Neural cell (in vitro differentiated cells): ENCODE data around the gene FAM20C. TPM values are rescaled to one million over a fixed set of nuclear protein-coding genes. Genes with fewer than 3 reads are reported as not detected.

ENCODE experiments used
- H2AFZ ChIP-seq: fragments of 200-600, 300-800 bp; sonication (generic), shearing (Covaris generic); 2 replicates; pipeline ENCODE4 v1.6.0; 2014; ENCODE audit warnings: low read depth, mild to moderate bottlenecking, antibody characterized with exemption, low read length, moderate library complexity
- H3F3A ChIP-seq: fragments of 200-600 bp; shearing (Covaris generic); 2 replicates; pipeline ENCODE4 v1.6.1; 2016; ENCODE audit warnings: mild to moderate bottlenecking, moderate library complexity, mixed read lengths, antibody characterized with exemption, low read length; ENCODE audit not compliant: insufficient read depth, poor library complexity, severe bottlenecking
- H3K27ac ChIP-seq: fragments of 200-600, 300-800 bp; sonication (generic), shearing (Covaris generic); 2 replicates; pipeline ENCODE4 v1.5.1; 2014; ENCODE audit warnings: mild to moderate bottlenecking, low read length, moderate library complexity
- H3K27me3 ChIP-seq: fragments of 300-800, 200-600 bp; sonication (generic), shearing (Covaris generic); 2 replicates; pipeline ENCODE4 v1.6.0; 2014; ENCODE audit warnings: mild to moderate bottlenecking, low read depth, low read length, moderate library complexity; ENCODE audit not compliant: insufficient read depth
- H3K36me3 ChIP-seq: fragments of 300-800, 200-600 bp; sonication (generic), shearing (Covaris generic); 2 replicates; pipeline ENCODE4 v1.5.1; 2014; ENCODE audit warnings: mild to moderate bottlenecking, antibody characterized with exemption, low read length, moderate library complexity; ENCODE audit not compliant: insufficient read depth
- H3K4me2 ChIP-seq: fragments of 300-800, 200-600 bp; sonication (generic), shearing (Covaris generic); 2 replicates; pipeline ENCODE4 v1.6.0; 2014; ENCODE audit warnings: mild to moderate bottlenecking, low read length
- H3K4me3 ChIP-seq: fragments of 300-800, 200-600 bp; sonication (generic), shearing (Covaris generic); 2 replicates; pipeline ENCODE4 v1.5.1; 2014; ENCODE audit warnings: mild to moderate bottlenecking, low read length, moderate library complexity
- H3K79me2 ChIP-seq: fragments of 200-600 bp; shearing (Covaris generic); replicated peaks from 2 replicates; pipeline ENCODE4 v1.6.0; 2014; ENCODE audit warnings: mild to moderate bottlenecking, low read length, moderate library complexity; ENCODE audit not compliant: insufficient read depth
- H3K9ac ChIP-seq: fragments of 300-800, 200-600 bp; sonication (generic), shearing (Covaris generic); 2 replicates; pipeline ENCODE4 v1.6.1; 2016; ENCODE audit warnings: mild to moderate bottlenecking, low read length, mixed read lengths
- H3K9me2 ChIP-seq: fragments of 200-600 bp; shearing (Covaris generic); 2 replicates; pipeline ENCODE4 v1.6.1; 2016; ENCODE audit warnings: mild to moderate bottlenecking, low read length, mixed read lengths; ENCODE audit not compliant: insufficient read depth
- H3K9me3 ChIP-seq: fragments of 200-600, 300-800 bp; sonication (generic), shearing (Covaris generic); 2 replicates; pipeline ENCODE4 v1.6.1; 2016; ENCODE audit warnings: mild to moderate bottlenecking, mixed run types, low read length, moderate library complexity, mixed read lengths
- H4K20me1 ChIP-seq: fragments of 200-600 bp; shearing (Covaris generic); 2 replicates; pipeline ENCODE4 v1.6.1; 2016; ENCODE audit warnings: mild to moderate bottlenecking, mixed run types; ENCODE audit not compliant: insufficient read depth
- EP300 ChIP-seq: fragments of 450-650 bp; conservative IDR thresholded peaks from 2 replicates; pipeline ENCODE4 v1.6.1; 2014; ENCODE audit warnings: antibody characterized with exemption, mild to moderate bottlenecking, moderate library complexity; ENCODE audit not compliant: poor library complexity, severe bottlenecking
- EZH2 ChIP-seq: fragments of 200-600, 300-800 bp; shearing (Covaris generic), sonication (generic); IDR thresholded peaks from 2 replicates; pipeline ENCODE4 v1.6.1; 2014; ENCODE audit warnings: antibody characterized with exemption, low read length, borderline replicate concordance, mild to moderate bottlenecking; ENCODE audit not compliant: insufficient read depth, poor library complexity, severe bottlenecking
- MXI1 ChIP-seq: fragments of 450-650 bp; conservative IDR thresholded peaks from 2 replicates; pipeline ENCODE4 v1.6.1; 2014; ENCODE audit warnings: antibody characterized with exemption, mild to moderate bottlenecking; ENCODE audit not compliant: poor library complexity, severe bottlenecking
- POLR2AphosphoS5 ChIP-seq: IDR thresholded peaks from 2 replicates; pipeline ENCODE4 v1.6.1; 2012
- RAD21 ChIP-seq: fragments of 450-650 bp; conservative IDR thresholded peaks from 2 replicates; pipeline ENCODE4 v1.6.1; 2014; ENCODE audit warnings: antibody characterized with exemption, mild to moderate bottlenecking, moderate library complexity
- SMC3 ChIP-seq: fragments of 450-650 bp; conservative IDR thresholded peaks from 2 replicates; pipeline ENCODE4 v1.6.1; 2014; ENCODE audit warnings: antibody characterized with exemption, mild to moderate bottlenecking, moderate library complexity; ENCODE audit not compliant: poor library complexity
- TAF1 ChIP-seq: IDR thresholded peaks from 2 replicates; pipeline ENCODE4 v1.6.1; 2012; ENCODE audit warnings: low read depth
- polyA plus RNA-seq: library from polyadenylated mRNA; depleted of rRNA; stranded (reverse); fragments of >200 nt; gene quantifications from 2 replicates; pipeline ENCODE4 v1.2.3, GENCODE V29; 2014
- TF ChIP-seq, protein P1 (sequence below): fragments of 450-650 bp; IDR thresholded peaks from 2 replicates; pipeline ENCODE4 v1.5.1; 2014; ENCODE audit warnings: antibody characterized with exemption, mild to moderate bottlenecking, moderate library complexity; ENCODE audit not compliant: poor library complexity, severe bottlenecking
- TF ChIP-seq, protein P2 (sequence below): IDR thresholded peaks from 2 replicates; pipeline ENCODE4 v1.6.1; 2012; ENCODE audit warnings: borderline replicate concordance

The FAM20C gene
- polyA plus RNA-seq, 1 donor from 2014 or later, result 22.7 TPM

DNA sequence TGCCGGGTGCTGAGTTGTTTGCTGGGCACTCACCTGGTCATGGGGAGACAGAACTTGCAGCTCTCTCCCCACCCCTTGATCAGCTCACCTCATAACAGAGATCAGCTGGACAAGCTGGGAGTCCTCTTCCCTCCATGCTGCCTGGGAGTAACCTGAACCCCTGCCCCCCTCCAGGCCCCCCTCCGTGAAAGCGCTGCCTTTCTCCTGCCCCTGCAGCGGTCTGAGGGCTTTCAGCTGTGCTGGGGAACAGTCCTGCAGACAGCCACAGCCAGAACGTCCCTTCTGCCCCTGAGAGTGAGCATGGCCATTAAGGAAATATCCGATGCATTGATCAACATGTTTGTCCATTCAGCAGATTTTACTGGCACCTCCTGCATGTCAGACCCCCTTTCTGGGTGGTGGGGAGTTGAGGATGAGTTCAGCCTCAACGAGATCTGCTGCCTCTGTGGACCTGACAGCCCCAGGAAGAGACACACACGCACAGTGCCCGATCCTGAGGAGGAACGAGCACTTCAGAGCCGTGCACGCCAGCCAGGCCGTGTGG, 4.5 kb downstream of the FAM20C start:
- H2AFZ ChIP-seq, result no peak overlapping the region
- no peaks in the 10 kb centered on the region for H3F3A ChIP-seq
- H3K27me3 ChIP-seq, result no peaks in the 10 kb centered on the region
- peak overlapping the region; percentile 79 for H3K4me3 ChIP-seq
- H3K4me2 ChIP-seq, result no peak overlapping the region
- no peaks in the 10 kb centered on the region for H3K9me3 ChIP-seq
- H3K36me3 ChIP-seq, result peaks cover 6% of the 10 kb centered on the region
- TF ChIP-seq EZH2 (no peak), SMC3 (no peak), EP300 (no peak), TAF1 (no peak), MXI1 (no peak), POLR2AphosphoS5 (no peak), RAD21 (no peak)
- TF ChIP-seq, protein P1, sequence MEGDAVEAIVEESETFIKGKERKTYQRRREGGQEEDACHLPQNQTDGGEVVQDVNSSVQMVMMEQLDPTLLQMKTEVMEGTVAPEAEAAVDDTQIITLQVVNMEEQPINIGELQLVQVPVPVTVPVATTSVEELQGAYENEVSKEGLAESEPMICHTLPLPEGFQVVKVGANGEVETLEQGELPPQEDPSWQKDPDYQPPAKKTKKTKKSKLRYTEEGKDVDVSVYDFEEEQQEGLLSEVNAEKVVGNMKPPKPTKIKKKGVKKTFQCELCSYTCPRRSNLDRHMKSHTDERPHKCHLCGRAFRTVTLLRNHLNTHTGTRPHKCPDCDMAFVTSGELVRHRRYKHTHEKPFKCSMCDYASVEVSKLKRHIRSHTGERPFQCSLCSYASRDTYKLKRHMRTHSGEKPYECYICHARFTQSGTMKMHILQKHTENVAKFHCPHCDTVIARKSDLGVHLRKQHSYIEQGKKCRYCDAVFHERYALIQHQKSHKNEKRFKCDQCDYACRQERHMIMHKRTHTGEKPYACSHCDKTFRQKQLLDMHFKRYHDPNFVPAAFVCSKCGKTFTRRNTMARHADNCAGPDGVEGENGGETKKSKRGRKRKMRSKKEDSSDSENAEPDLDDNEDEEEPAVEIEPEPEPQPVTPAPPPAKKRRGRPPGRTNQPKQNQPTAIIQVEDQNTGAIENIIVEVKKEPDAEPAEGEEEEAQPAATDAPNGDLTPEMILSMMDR, result no peak
- TF ChIP-seq, protein P2, sequence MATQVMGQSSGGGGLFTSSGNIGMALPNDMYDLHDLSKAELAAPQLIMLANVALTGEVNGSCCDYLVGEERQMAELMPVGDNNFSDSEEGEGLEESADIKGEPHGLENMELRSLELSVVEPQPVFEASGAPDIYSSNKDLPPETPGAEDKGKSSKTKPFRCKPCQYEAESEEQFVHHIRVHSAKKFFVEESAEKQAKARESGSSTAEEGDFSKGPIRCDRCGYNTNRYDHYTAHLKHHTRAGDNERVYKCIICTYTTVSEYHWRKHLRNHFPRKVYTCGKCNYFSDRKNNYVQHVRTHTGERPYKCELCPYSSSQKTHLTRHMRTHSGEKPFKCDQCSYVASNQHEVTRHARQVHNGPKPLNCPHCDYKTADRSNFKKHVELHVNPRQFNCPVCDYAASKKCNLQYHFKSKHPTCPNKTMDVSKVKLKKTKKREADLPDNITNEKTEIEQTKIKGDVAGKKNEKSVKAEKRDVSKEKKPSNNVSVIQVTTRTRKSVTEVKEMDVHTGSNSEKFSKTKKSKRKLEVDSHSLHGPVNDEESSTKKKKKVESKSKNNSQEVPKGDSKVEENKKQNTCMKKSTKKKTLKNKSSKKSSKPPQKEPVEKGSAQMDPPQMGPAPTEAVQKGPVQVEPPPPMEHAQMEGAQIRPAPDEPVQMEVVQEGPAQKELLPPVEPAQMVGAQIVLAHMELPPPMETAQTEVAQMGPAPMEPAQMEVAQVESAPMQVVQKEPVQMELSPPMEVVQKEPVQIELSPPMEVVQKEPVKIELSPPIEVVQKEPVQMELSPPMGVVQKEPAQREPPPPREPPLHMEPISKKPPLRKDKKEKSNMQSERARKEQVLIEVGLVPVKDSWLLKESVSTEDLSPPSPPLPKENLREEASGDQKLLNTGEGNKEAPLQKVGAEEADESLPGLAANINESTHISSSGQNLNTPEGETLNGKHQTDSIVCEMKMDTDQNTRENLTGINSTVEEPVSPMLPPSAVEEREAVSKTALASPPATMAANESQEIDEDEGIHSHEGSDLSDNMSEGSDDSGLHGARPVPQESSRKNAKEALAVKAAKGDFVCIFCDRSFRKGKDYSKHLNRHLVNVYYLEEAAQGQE, result no peak
- H3K9me2 ChIP-seq, result no peaks in the 10 kb centered on the region
- H3K9ac ChIP-seq, result no peak overlapping the region
- H4K20me1 ChIP-seq, result no peaks in the 10 kb centered on the region
- H3K79me2 ChIP-seq, result peaks cover 38% of the 10 kb centered on the region
- H3K27ac ChIP-seq, result no peak overlapping the region

DNA sequence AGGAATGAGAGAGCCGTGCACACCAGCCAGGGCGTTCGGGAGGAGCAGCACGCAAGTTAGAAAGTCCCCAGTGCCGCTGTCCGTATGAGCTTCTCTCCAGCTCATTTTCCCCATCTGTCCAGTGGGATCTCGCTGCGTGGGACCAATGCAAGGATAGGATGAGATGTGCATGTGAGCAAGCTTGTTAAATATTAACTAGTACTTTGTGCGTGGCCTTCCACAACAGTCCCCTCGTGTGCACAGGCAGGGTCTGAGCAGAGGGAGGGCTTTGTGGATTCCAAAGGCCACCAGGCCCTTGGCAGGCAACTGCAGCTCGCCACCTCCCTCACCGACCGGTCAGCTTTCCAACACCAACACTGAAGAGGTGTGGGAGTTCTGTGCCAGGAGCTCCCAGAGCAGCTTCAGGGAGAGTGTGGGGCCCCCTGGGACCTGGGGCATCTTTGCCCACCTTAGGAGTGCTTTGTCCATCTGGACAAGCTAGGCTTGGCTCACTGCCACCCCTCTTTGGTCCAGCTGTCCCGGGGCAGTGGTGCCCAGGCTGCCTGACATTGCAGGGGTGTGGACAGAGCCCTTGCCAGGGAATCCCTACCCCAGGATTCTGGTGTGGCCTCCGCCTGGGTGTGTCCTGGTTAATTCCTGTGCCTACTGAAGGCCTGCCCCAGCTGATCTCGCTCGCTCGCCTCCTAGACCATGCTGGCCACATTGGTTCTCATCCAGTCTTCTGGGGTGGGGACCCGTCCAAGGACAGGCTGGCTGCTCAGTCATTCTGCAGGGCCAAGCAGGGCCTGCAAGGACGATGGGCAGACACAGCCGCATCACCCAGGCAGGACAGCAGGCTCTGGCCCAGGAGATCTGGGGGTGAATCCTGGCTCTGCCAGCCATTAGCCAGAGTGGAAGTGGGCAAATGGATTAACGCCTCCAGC, 5.3 kb downstream of the FAM20C start:
- H2AFZ ChIP-seq, result no peak overlapping the region
- H3K27me3 ChIP-seq, result no peaks in the 10 kb centered on the region
- H3K27ac ChIP-seq, result no peak overlapping the region
- H3K79me2 ChIP-seq, result peaks cover 38% of the 10 kb centered on the region
- no peaks in the 10 kb centered on the region for H3K9me2 ChIP-seq
- H3K4me2 ChIP-seq, result no peak overlapping the region
- H3K36me3 ChIP-seq, result peaks cover 6% of the 10 kb centered on the region
- peak overlapping the region; percentile 2 for H3K4me3 ChIP-seq
- no peak for TF ChIP-seq RAD21
- no peaks in the 10 kb centered on the region for H4K20me1 ChIP-seq
- H3K9me3 ChIP-seq, result no peaks in the 10 kb centered on the region
- H3F3A ChIP-seq, result no peaks in the 10 kb centered on the region
- H3K9ac ChIP-seq, result no peak overlapping the region
